OCI-LY1 (cell line): Measurements from ENCODE around the gene CYP4F2.

Experiments used
- H2AFZ ChIP-seq: fragments of 200-600 bp; sonication (generic), shearing (Covaris generic); 2 replicates; pipeline ENCODE4 v1.6.0; 2014; ENCODE audit warnings: antibody characterized with exemption, mild to moderate bottlenecking, low read length
- H3F3A ChIP-seq: fragments of 200-600 bp; sonication (generic), shearing (Covaris generic); 2 replicates; pipeline ENCODE4 v1.6.0; 2014; ENCODE audit warnings: mild to moderate bottlenecking, antibody characterized with exemption, low read length, moderate library complexity; ENCODE audit not compliant: insufficient read depth
- H3K27ac ChIP-seq: fragments of 200-600 bp; sonication (generic); 2 replicates; pipeline ENCODE4 v1.5.1; 2014; ENCODE audit warnings: low read length, mixed run types, mild to moderate bottlenecking, low read depth; ENCODE audit not compliant: poor library complexity, severe bottlenecking
- H3K27me3 ChIP-seq: fragments of 200-600 bp; sonication (generic); 2 replicates; pipeline ENCODE4 v1.6.0; 2014; ENCODE audit warnings: antibody characterized with exemption, mild to moderate bottlenecking, low read length, moderate library complexity; ENCODE audit not compliant: insufficient read depth
- H3K36me3 ChIP-seq: fragments of 200-600 bp; sonication (generic); 2 replicates; pipeline ENCODE4 v1.6.1; 2014; ENCODE audit warnings: mild to moderate bottlenecking, antibody characterized with exemption, low read length, moderate library complexity, mixed read lengths; ENCODE audit not compliant: insufficient read depth
- H3K4me1 ChIP-seq: fragments of 200-600 bp; sonication (generic); 2 replicates; pipeline ENCODE4 v1.5.1; 2014; ENCODE audit warnings: mild to moderate bottlenecking, low read length, moderate library complexity; ENCODE audit not compliant: insufficient read depth, severe bottlenecking
- H3K4me2 ChIP-seq: fragments of 200-600 bp; sonication (generic), shearing (Covaris generic); 2 replicates; pipeline ENCODE4 v1.6.1; 2014; ENCODE audit warnings: low read length
- H3K4me3 ChIP-seq: fragments of 200-600 bp; sonication (generic); 2 replicates; pipeline ENCODE4 v1.5.1; 2014; ENCODE audit warnings: low read length, low read depth, mild to moderate bottlenecking, mixed read lengths; ENCODE audit not compliant: poor library complexity, severe bottlenecking
- H3K79me2 ChIP-seq: fragments of 200-600 bp; shearing (Covaris generic); 2 replicates; pipeline ENCODE4 v1.6.1; 2016; ENCODE audit warnings: mixed run types, low read length, mixed read lengths; ENCODE audit not compliant: insufficient read depth
- H3K9ac ChIP-seq: fragments of 200-600 bp; sonication (generic), shearing (Covaris generic); 2 replicates; pipeline ENCODE4 v1.6.1; 2014; ENCODE audit warnings: mild to moderate bottlenecking, low read length, mixed read lengths
- H3K9me2 ChIP-seq: fragments of 200-600 bp; sonication (generic), shearing (Covaris generic); 2 replicates; pipeline ENCODE4 v1.6.1; 2014; ENCODE audit warnings: low read depth, mild to moderate bottlenecking, low read length, mixed read lengths
- H3K9me3 ChIP-seq: fragments of 200-600 bp; shearing (Covaris generic); 2 replicates; pipeline ENCODE4 v1.6.1; 2014; ENCODE audit warnings: low read length, mixed read lengths
- H4K20me1 ChIP-seq: fragments of 200-600 bp; sonication (generic), shearing (Covaris generic); 2 replicates; pipeline ENCODE4 v1.6.0; 2016; ENCODE audit warnings: mild to moderate bottlenecking, low read length; ENCODE audit not compliant: insufficient read depth
- EZH2 ChIP-seq: fragments of 200-600 bp; sonication (generic), shearing (Covaris generic); IDR thresholded peaks from 2 replicates; pipeline ENCODE4 v1.8.0; 2017; ENCODE audit warnings: borderline replicate concordance, mixed run types, mild to moderate bottlenecking, antibody characterized with exemption, low read length, moderate library complexity, mixed read lengths
- TF ChIP-seq, protein P1 (sequence below): fragments of 200-600 bp; sonication (generic), shearing (Covaris generic); IDR thresholded peaks from 2 replicates; pipeline ENCODE4 v1.5.1; 2017; ENCODE audit warnings: mild to moderate bottlenecking, antibody characterized with exemption, low read length, moderate library complexity, mixed read lengths

The CYP4F2 gene

DNA sequence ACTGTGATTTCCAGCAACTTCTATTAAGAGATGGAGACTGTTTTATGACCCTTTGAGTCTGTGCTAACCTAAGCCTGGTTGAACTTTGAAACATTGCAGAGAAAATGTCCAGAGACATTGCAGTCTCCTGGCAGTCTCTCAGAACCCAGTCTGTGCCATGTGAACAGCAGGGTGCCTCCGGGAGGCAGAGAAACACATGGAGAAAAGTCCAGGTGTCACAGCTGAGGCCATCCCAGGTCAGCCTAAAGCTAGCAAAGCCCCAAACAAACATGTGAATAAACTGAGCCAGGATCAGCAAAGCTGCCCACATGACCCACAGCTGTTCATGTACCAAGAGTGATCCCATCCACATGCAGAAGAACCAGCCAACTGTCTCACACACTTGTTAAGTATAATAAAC lies 28.6 kb upstream of the CYP4F2 start:
- TF ChIP-seq, protein P1, sequence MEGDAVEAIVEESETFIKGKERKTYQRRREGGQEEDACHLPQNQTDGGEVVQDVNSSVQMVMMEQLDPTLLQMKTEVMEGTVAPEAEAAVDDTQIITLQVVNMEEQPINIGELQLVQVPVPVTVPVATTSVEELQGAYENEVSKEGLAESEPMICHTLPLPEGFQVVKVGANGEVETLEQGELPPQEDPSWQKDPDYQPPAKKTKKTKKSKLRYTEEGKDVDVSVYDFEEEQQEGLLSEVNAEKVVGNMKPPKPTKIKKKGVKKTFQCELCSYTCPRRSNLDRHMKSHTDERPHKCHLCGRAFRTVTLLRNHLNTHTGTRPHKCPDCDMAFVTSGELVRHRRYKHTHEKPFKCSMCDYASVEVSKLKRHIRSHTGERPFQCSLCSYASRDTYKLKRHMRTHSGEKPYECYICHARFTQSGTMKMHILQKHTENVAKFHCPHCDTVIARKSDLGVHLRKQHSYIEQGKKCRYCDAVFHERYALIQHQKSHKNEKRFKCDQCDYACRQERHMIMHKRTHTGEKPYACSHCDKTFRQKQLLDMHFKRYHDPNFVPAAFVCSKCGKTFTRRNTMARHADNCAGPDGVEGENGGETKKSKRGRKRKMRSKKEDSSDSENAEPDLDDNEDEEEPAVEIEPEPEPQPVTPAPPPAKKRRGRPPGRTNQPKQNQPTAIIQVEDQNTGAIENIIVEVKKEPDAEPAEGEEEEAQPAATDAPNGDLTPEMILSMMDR, result no peak
- TF ChIP-seq EZH2, result no peak

DNA sequence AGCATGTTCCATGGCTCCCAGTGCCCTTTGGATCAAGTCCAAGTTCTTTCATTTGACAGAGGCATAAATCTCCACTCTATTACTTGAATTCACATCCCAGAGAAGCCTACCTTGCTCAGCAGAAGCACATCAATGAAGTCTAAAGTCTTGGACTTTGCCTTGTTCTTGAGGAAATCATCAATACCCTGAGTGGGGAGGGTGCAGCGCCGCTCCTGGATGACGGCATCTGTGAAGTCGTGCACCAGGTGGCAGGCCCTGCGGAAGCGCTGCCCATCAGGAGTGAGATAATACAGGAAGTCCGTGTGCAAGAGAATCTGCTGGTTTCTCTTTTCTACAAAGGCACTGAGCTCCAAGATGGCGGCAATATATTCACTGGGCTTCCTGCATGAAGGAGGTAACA lies 25.8 kb upstream of the CYP4F2 start:
- no peak overlapping the region for H3K9ac ChIP-seq

More for the DNA sequence above, 28.6 kb upstream of the CYP4F2 start:
- Histone ChIP-seq H3K9me2 (no peaks in the 10 kb centered on the region), H3K79me2 (no peaks in the 10 kb centered on the region), H2AFZ (no peak overlapping the region), H3K4me3 (no peak overlapping the region), H3K4me1 (no peaks in the 10 kb centered on the region), H3K9ac (no peak overlapping the region), H3K36me3 (no peaks in the 10 kb centered on the region), H3K27ac (no peak overlapping the region), H3K4me2 (no peak overlapping the region), H3K27me3 (0 out of 2 replicates have a peak, but pooled peaks cover 5% of the 10 kb centered on the region), H3K9me3 (no peaks in the 10 kb centered on the region), H3F3A (no peaks in the 10 kb centered on the region), H4K20me1 (no peaks in the 10 kb centered on the region)

DNA sequence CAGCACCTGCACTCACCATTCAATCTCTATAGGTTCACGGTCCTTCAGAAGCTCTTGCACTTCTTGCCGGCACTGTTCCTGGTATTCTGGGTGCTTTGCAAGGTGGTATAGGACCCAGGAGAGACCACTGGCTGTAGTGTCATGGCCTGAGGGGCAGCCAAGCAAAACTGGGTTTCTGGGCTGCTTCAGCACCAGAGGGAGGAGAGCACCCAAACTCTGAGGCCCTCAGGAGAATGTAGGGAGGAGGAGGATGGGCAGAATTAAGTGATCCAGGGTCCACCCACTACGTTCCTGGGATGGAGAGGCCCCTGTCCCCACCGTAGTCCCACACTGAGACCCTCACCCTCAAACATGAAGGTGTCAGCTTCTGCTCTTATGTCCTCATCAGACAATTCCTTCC lies 24.1 kb upstream of the CYP4F2 start:
- Histone ChIP-seq H3K9me2 (no peaks in the 10 kb centered on the region), H3K27ac (no peak overlapping the region), H3K4me2 (no peak overlapping the region), H3K9me3 (no peaks in the 10 kb centered on the region), H3K79me2 (no peaks in the 10 kb centered on the region), H2AFZ (no peak overlapping the region), H3K4me3 (no peak overlapping the region), H3K27me3 (0 out of 2 replicates have a peak, but pooled peaks cover 5% of the 10 kb centered on the region), H3K4me1 (no peaks in the 10 kb centered on the region), H3K36me3 (no peaks in the 10 kb centered on the region), H3F3A (no peaks in the 10 kb centered on the region), H4K20me1 (no peaks in the 10 kb centered on the region), H3K9ac (no peak overlapping the region)
- TF ChIP-seq EZH2, result no peak
- TF ChIP-seq, protein P1, result no peak

More for the DNA sequence above, 25.8 kb upstream of the CYP4F2 start:
- Histone ChIP-seq H3F3A (no peaks in the 10 kb centered on the region), H3K4me2 (no peak overlapping the region), H3K9me2 (no peaks in the 10 kb centered on the region), H3K27ac (no peak overlapping the region), H2AFZ (no peak overlapping the region), H3K4me3 (no peak overlapping the region), H3K27me3 (0 out of 2 replicates have a peak, but pooled peaks cover 5% of the 10 kb centered on the region), H3K36me3 (no peaks in the 10 kb centered on the region), H3K4me1 (no peaks in the 10 kb centered on the region), H3K9me3 (no peaks in the 10 kb centered on the region), H3K79me2 (no peaks in the 10 kb centered on the region), H4K20me1 (no peaks in the 10 kb centered on the region)
- TF ChIP-seq, protein P1, result no peak
- no peak for TF ChIP-seq EZH2
